Endothelial cell of umbilical vein (primary cell): Measurements from ENCODE around the gene TOGARAM2. TPM values are rescaled to one million over a fixed set of nuclear protein-coding genes. Genes with fewer than 3 reads are reported as not detected.

Experiments
- BruUV-seq: library from RNA; stranded (reverse); fragments of 400-500 nt; replicated peaks from 2 replicates; lab custom pipeline; 2021; lab: Mats Ljungman, UMichigan
- CTCF ChIA-PET: fragments of 300-600, 350-600 bp; sonication (Branson Sonifier 250); formaldehyde crosslinking; loops from one replicate; lab custom pipeline; 2021; ENCODE audit warnings: antibody characterized with exemption, inconsistent platforms; lab: Charles Lee
- POLR2A ChIA-PET: fragments of 300-600, 350-600 bp; sonication (Branson Sonifier 250); formaldehyde crosslinking; loops from one replicate; lab custom pipeline; 2021; ENCODE audit warnings: antibody characterized with exemption, inconsistent platforms; lab: Charles Lee
- DNase-seq: peaks from one replicate; pipeline ENCODE4 v3.0.0-alpha.2; 2011; ENCODE audit warnings: low read depth, low spot score
- FAIRE-seq: peaks from 2 replicates; lab custom pipeline; 2011; peaks lifted over from hg19 to GRCh38; lab: Jason Lieb, UNC
- H2AFZ ChIP-seq: 2 replicates; pipeline ENCODE4 v1.6.0; 2012; ENCODE audit warnings: low read depth, low read length, control low read depth, inconsistent platforms
- H3K27ac ChIP-seq: 2 replicates; pipeline ENCODE4 v1.5.1; 2011; ENCODE audit warnings: low read depth, mild to moderate bottlenecking, control low read depth, low read length, moderate library complexity; ENCODE audit not compliant: insufficient read depth
- H3K27me3 ChIP-seq, 2 experiments: 2 replicates each; pipeline versions ENCODE4 v1.6.0 to v1.6.1; 2011; ENCODE audit warnings: low read length in 2 of 2, mixed read lengths in 1 of 2; ENCODE audit not compliant: control insufficient read depth in 2 of 2, insufficient read depth in 2 of 2
- H3K36me3 ChIP-seq, 2 experiments: 2 replicates in 1 of 2; 3 replicates in 1 of 2; pipeline ENCODE4 v1.5.1; 2011; ENCODE audit warnings: low read length in 2 of 2, mild to moderate bottlenecking in 1 of 2, moderate library complexity in 1 of 2; ENCODE audit not compliant: control insufficient read depth in 2 of 2, insufficient read depth in 2 of 2; ENCODE audit errors: extremely low read depth in 1 of 2
- H3K4me1 ChIP-seq: 3 replicates; pipeline ENCODE4 v1.5.1; 2011; ENCODE audit warnings: mild to moderate bottlenecking, low read length; ENCODE audit not compliant: control insufficient read depth, insufficient read depth; ENCODE audit errors: extremely low read depth
- H3K4me2 ChIP-seq: 2 replicates; pipeline ENCODE4 v1.6.1; 2011; ENCODE audit warnings: low read length, control low read depth, mixed read lengths; ENCODE audit not compliant: insufficient read depth
- H3K4me3 ChIP-seq, 3 experiments: fragments of 200-600 bp in 1 of 3; sonication (generic), shearing (Covaris generic) in 1 of 3; replicated peaks in 1 of 3; 2 replicates each; pipeline ENCODE4 v1.5.1; 2011 to 2016; ENCODE audit warnings: control low read depth in 3 of 3, low read length in 3 of 3, mild to moderate bottlenecking in 2 of 3, inconsistent platforms in 1 of 3, low read depth in 1 of 3, moderate library complexity in 1 of 3; ENCODE audit not compliant: insufficient read depth in 1 of 3
- H3K79me2 ChIP-seq: 2 replicates; pipeline ENCODE4 v1.6.0; 2012; ENCODE audit warnings: low read length, inconsistent platforms; ENCODE audit not compliant: control insufficient read depth, insufficient read depth
- H3K9ac ChIP-seq: replicated peaks from 2 replicates; pipeline ENCODE3; 2011; ENCODE audit warnings: low read length, control low read depth; ENCODE audit not compliant: insufficient read depth; ENCODE audit errors: extremely low read depth
- H3K9me1 ChIP-seq: replicated peaks from 3 replicates; pipeline ENCODE4 v1.6.0; 2011; ENCODE audit warnings: mild to moderate bottlenecking, low read length; ENCODE audit not compliant: control insufficient read depth, insufficient read depth; ENCODE audit errors: extremely low read depth
- H3K9me3 ChIP-seq: replicated peaks from 2 replicates; pipeline ENCODE4 v1.5.1; 2012; ENCODE audit warnings: low read length, inconsistent platforms; ENCODE audit not compliant: control insufficient read depth, insufficient read depth
- H4K20me1 ChIP-seq: replicated peaks from 2 replicates; pipeline ENCODE3; 2011; ENCODE audit warnings: mild to moderate bottlenecking, low read length; ENCODE audit not compliant: control insufficient read depth, insufficient read depth; ENCODE audit errors: extremely low read depth
- EZH2 ChIP-seq: IDR thresholded peaks from 2 replicates; pipeline ENCODE4 v1.6.1; 2012; ENCODE audit warnings: borderline replicate concordance, low read depth, mild to moderate bottlenecking, moderate library complexity, low read length, inconsistent platforms; ENCODE audit not compliant: severe bottlenecking
- GATA2 ChIP-seq: IDR thresholded peaks from 2 replicates; pipeline ENCODE4 v1.7.0; 2011; ENCODE audit warnings: low read depth, mild to moderate bottlenecking, moderate library complexity, mixed read lengths, low read length; ENCODE audit not compliant: insufficient read length, insufficient read depth
- JUN ChIP-seq: IDR thresholded peaks from 2 replicates; pipeline ENCODE4 v1.6.1; 2011; ENCODE audit warnings: borderline replicate concordance, low read depth; ENCODE audit not compliant: insufficient read length, insufficient read depth
- MAX ChIP-seq: IDR thresholded peaks from 2 replicates; pipeline ENCODE4 v1.6.1; 2011; ENCODE audit not compliant: insufficient read depth, insufficient read length
- POLR2A ChIP-seq: IDR thresholded peaks from 2 replicates; pipeline ENCODE4 v1.6.1; 2012; ENCODE audit warnings: low read depth, mild to moderate bottlenecking, control low read depth, low read length
- POLR2AphosphoS5 ChIP-seq: IDR thresholded peaks from 2 replicates; pipeline ENCODE4 v1.6.1; 2012; ENCODE audit warnings: low read depth, mild to moderate bottlenecking, control low read depth, low read length, moderate library complexity; ENCODE audit not compliant: insufficient read depth
- dilution Hi-C: fragments of 300-500 bp; cut with MboI; formaldehyde crosslinking; loops from one replicate; pipeline ENCODE4 v1.15.0; 2019; ENCODE audit warnings: low sequenced_read_pairs; ENCODE audit not compliant: extremely low pct_ligation_motif_present
- intact Hi-C: fragments of 100-400 bp; cut with micrococcal nuclease; formaldehyde crosslinking; loops from one replicate; pipeline ENCODE4 v1.10.0; 2022
- polyA plus RNA-seq, 4 experiments: library from polyadenylated mRNA; depleted of rRNA in 3 of 4; stranded (reverse) in 3 of 4; unstranded in 1 of 4; fragments of >200 nt; gene quantifications; 2 replicates each; pipeline versions ENCODE4 v1.2.1 to v1.2.3, GENCODE V29; 2011 to 2012; ENCODE audit warnings: missing spikeins in 1 of 4
- total RNA-seq: library from RNA; stranded (reverse); gene quantifications from 2 replicates; pipeline ENCODE4 v1.2.3, GENCODE V29; 2021

Gene TOGARAM2
- total and polyA plus RNA-seq, 2 donors (not counting 3 experiments of a cell fraction or from before 2014, with no cell fraction given), result not detected

- dilution Hi-C loops, result no loop called here
Observed at GRCh38 chr2:29051730-29052129, 70.6 kb downstream of the TOGARAM2 start.

GRCh38 chr2:29052807-29053206 lies 71.7 kb downstream of the TOGARAM2 start:
- TF ChIP-seq MAX (no peak), EZH2 (no peak), GATA2 (no peak)
- Histone ChIP-seq H3K79me2 (no peaks in the 10 kb centered on the region), H3K9me3 (no peaks in the 10 kb centered on the region), H3K27me3 (no peaks in the 10 kb centered on the region), H3K4me3 (no peak overlapping the region), H3K4me1 (no peaks in the 10 kb centered on the region), H3K27ac (no peak overlapping the region), H2AFZ (no peak overlapping the region), H3K36me3 (no peaks in the 10 kb centered on the region), H3K9me1 (no peaks in the 10 kb centered on the region), H4K20me1 (no peaks in the 10 kb centered on the region), H3K9ac (no peak overlapping the region), H3K4me2 (no peak overlapping the region)
- POLR2A ChIA-PET, result no interaction called here
- no peak for DNase-seq
- CTCF ChIA-PET, result interaction anchor here (1.6 kb wide), 1 partner anchor 24 kb away, joined by 3 read pairs; no protein-coding TSS in a partner anchor
- no peak for FAIRE-seq
- intact Hi-C loops, result loop anchor here (5.0 kb wide), 1 partner anchor 144 kb away; no protein-coding TSS in a partner anchor
- dilution Hi-C loops, result no loop called here
- no TSS peak for BruUV-seq

More at GRCh38 chr2:29051730-29052129, 70.6 kb downstream of the TOGARAM2 start:
- no peaks in the 10 kb centered on the region for H3K9me3 ChIP-seq
- FAIRE-seq (no peak), DNase-seq (no peak)
- ChIA-PET CTCF (no interaction called here), POLR2A (no interaction called here)
- no peak overlapping the region for H2AFZ ChIP-seq
- no peak overlapping the region for H3K4me3 ChIP-seq
- no peak overlapping the region for H3K4me2 ChIP-seq
- intact Hi-C loops, result loop anchor here (5.0 kb wide), 1 partner anchor 146 kb away; no protein-coding TSS in a partner anchor
- no peaks in the 10 kb centered on the region for H4K20me1 ChIP-seq
- no peaks in the 10 kb centered on the region for H3K27me3 ChIP-seq
- no peak overlapping the region for H3K9ac ChIP-seq
- H3K36me3 ChIP-seq, result no peaks in the 10 kb centered on the region
- H3K4me1 ChIP-seq, result no peaks in the 10 kb centered on the region
- H3K27ac ChIP-seq, result no peak overlapping the region
- BruUV-seq, result no TSS peak
- no peaks in the 10 kb centered on the region for H3K79me2 ChIP-seq
- H3K9me1 ChIP-seq, result no peaks in the 10 kb centered on the region
- no peak for TF ChIP-seq POLR2AphosphoS5
- TF ChIP-seq JUN, result no peak
- TF ChIP-seq GATA2, result no peak
- no peak for TF ChIP-seq MAX
- no peak for TF ChIP-seq EZH2
- TF ChIP-seq POLR2A, result no peak
